Right lung (tissue), 5 donors: ENCODE measurements around the gene PPM1H. TPM values are rescaled to one million over a fixed set of nuclear protein-coding genes. Genes with fewer than 3 reads are reported as not detected.

Experiments used
- DNase-seq, 2 donors: peaks; one replicate each; pipeline ENCODE4 v3.0.0-alpha.2; 2013
- polyA plus RNA-seq, 5 donors: library from polyadenylated mRNA; unstranded; fragments of 120-200 nt; gene quantifications; one replicate each; pipeline versions ENCODE4 v1.2.1 to v1.2.3, GENCODE V29; 2013; ENCODE audit warnings: inconsistent platforms in 1 of 5, low replicate concordance in 1 of 5; ENCODE audit not compliant: insufficient read length in 5 of 5, insufficient read depth in 1 of 5

The PPM1H gene
- polyA plus RNA-seq, 5 donors: 5.3 to 13.0 (median 8.5) TPM

- DNase-seq: peak; percentile 40 to 58
Measured at GRCh38 chr12:62714774-62715721, 219.9 kb downstream of the PPM1H start.

DNA sequence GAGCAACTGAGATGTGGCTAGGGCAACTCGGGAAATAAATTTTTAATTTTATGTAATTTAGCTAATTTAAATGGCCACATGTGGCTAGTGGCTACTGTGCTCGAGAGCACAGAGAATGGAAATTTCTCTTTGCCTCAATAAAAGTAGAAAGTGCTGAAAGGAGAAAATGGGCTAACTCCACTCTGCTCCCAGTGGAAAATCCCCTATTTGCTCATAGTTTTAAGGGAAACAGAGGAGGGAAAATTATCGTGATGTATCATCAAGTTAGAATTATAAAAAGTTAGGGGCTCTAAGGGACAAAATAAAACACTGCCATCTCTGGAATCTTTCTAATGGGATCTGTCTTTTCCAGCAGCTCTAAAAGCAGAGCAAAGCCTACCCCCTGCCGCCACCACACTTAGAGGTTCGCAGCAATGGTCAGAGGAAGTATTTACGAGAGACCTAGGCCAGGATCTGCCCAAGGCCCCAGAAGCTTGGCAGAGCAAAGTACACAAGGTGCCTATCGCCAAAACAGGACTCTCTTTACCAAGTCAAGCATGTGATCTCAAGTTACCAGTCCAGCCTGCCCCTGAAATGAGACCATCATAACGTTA lies 220.7 kb downstream of the PPM1H start:
- DNase-seq: no peak

GRCh38 chr12:62713723-62714122 lies 221.2 kb downstream of the PPM1H start:
- DNase-seq: no peak

DNA sequence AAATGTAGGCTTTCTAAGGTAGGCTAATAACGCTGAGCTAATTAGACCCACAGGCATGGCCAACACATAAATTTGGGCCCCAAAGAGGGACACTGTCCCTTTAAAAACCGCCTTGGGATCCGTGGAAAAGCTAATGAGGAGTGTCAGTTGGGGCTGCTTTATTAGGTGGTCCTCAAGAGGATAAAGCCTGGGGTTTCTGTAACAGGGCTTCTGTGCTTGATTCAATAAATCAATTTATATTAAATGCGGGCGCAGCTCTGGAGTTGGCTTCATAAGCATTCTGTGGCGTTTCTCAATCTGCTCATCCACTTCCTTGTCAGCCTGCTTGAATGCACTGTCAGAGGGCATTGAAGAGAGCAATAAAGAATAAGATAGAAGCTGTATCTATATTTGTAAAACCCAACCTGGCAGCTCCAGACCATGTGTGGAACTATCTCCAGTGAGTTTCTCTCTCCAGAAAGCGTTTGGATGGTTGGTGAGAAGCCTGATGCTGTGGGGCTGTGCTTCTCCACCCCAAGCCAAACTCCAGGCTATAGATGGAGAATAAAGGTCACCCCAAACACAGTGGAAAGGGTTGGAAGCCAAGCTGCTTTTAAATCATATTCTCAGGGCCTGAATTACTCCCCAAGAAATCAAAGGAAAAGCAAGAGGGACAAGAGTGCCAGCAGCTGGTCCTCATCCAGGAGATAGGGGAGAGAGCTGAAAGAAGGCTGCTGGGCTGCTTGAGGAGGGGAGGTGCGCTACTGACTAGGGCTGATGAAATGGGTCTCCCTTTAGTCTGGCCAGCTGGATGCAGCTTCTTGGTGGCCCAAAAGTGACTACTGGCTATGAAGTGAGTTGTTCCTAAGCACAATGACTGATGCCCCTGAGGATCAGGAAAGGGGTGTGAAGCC lies 222.0 kb downstream of the PPM1H start:
- DNase-seq: no peak

DNA sequence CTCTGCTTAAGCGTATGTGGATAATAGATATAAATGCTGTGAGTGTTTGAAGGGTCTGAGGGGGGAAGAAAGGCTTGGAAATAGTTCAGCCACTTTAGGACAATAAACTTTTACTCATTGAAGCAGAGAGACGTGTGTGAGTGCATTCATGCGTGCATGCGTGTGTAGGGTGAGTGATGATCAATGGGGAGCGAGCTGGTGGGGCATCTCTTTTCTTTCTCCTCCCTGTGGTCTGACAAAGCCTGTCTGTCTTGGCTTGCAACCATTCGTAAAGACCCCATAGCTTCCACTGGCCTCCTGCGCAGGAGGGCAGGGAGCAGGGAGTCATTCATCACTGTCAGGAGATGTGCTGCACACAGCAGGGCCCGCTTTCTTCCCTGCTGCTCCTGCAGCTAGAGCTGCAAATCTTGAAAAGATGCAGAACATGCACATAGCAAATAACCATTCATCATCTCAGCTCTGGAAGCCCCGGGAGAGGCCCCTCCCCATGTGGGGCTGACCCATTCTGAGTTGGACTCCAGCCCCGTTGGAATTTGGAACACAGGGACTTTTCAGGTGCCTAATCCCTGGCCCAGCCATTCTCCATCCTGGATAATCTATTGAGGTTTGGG lies 223.2 kb downstream of the PPM1H start:
- DNase-seq: no peak

GRCh38 chr12:62709311-62709710 lies 225.6 kb downstream of the PPM1H start:
- no peak for DNase-seq

DNA sequence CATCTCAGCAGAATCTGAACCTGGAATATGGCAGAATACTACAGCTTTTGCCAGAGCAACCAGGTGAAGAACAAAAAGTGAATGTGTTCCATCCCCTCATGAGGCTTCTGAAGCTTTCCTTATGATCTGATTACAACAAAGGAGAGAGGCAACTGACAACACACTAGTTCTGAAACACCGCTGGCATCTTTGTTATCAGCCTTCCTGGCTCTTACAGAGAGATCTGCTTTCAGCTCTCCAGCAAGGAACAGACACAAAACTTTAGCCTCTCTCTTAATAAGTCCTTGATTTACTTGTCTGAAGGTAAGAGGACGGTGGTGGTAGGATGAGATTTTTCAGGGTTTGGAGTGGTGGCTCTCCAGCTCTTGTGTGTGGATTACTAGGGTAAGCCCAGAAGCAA lies 227.0 kb downstream of the PPM1H start:
- DNase-seq: no peak

DNA sequence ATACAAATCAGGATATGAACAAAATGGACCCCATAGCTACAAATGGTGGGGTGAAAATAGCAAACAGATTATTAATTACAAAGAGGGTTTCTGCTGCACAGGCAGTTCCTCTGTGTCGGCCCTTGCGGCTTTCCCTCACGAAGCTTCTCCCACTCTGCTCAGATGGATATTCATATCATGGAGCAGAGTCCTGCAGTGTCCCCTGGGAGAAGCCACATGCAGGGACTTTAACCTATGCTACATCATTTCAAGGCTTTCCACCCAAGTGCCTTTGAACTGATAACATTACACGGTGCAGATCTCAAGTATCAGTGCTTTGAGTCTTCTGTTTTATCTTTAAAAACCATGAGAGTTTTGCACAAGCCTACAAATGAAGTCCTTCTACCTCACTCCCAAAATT lies 229.1 kb downstream of the PPM1H start:
- DNase-seq: no peak

- no peak for DNase-seq
Measured at GRCh38 chr12:62703011-62703380, 232.0 kb downstream of the PPM1H start.

GRCh38 chr12:62701492-62701891 lies 233.5 kb downstream of the PPM1H start:
- no peak for DNase-seq

DNA sequence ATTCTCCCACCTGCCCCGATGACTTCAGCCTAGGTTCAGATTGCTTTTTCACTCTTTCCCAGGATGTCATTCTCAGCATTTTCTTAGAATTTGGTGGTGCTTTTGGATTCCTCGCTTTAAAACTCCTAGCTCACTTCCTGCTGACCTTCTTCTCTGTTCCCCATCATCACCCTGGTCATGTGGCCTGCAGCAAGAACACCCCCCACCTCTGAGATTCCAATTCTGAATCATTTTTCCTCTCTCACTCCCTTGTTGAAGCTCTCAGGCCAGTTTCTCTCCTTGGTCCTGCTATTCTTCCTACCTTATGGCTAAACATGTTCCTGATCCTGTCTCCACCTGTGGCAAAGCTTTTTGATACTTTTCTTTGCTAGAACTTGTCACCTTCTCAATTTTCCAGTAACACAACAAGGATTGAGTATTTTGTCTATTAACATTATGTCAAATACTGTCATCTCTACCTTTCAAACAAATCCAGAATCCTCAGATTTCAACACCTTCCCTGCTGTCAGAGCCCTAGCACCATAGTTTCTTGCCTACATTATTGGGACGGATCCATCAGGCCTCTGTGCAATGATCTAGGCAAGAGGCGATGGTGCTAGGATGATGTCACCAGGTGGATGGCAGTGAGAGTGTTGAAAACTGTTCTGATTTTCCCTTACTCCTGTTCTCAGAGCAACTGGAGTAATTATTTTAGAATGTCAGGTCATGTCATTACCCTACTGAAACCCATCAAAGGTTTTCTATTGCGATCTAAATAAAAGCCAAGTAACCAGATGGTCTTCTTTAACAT lies 234.7 kb downstream of the PPM1H start:
- no peak for DNase-seq

GRCh38 chr12:62698701-62699101 lies 236.2 kb downstream of the PPM1H start:
- no peak for DNase-seq

DNA sequence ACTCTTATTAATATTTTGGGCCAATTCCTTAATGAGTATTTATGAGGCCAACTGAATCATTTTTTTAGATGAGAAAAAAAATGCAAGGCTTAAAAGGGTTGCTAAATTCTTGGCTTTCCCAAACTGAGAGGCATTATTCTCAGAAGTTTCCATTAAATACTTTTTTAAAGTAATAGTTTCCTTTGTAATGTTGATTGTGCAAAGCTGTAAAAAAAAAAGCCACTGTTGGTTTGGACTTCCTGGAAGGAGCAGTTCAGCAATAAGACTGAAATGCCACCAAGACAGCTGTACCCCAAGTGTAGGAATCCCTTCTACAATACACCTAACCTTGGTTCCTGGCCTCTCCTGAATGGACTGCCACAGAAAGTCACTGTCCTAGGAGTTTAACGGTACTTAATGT lies 237.1 kb downstream of the PPM1H start:
- DNase-seq: no peak

- no peak for DNase-seq
Measured at GRCh38 chr12:62695696-62696095, 239.3 kb downstream of the PPM1H start.

DNA sequence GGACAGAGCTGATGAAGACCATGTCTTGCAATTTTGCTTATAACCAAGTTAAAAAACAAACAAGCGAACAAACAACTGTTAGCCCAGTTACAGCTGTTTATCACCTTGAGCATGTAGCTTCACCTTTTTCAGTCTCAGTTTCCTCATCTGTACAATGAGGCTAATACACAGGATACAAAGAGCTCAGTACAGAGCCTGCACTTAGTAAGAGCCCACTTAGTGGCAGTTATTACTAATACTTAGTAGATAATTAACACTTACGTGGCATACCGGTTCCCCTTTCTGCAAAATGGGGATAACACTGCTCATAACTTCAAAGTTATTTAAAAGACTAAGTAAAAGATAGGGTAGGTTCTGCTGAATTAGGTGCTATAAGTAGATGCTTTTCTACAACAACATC lies 240.3 kb downstream of the PPM1H start:
- no peak for DNase-seq

- no peak for DNase-seq
Measured at GRCh38 chr12:62694116-62694515, 240.8 kb downstream of the PPM1H start.

DNA sequence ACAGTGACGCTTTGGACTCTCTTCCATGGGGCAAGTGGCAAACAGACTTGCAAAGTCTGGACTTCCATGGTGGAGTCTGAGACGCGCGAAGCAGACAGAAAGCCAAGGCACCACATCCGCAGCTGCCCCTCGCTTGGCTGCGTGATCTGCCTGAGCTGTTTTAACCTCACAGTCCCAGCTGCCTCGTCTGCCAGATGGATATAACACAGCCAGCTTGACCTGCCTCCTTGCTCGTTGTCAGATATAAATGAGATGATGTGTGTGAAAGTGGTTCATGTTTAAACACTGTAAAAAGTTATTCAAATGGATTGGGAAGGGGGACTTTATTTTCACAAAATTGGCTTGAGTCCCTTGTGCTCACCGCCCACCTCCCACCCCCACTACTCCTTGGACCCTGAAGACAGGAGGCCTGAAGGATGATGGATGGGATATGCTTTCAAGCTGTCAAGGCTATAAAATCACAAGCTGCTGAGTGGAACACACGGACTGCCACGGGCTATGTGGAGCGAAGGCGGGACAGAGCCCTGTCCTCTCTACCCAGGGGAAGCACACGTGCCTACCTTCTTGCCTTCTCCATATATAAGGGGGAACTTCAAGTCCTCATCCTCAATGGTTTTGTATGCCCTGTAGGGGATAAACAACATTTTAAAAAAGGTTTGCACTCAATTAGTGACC lies 241.4 kb downstream of the PPM1H start:
- DNase-seq: no peak

- DNase-seq: no peak
Measured at GRCh38 chr12:62692884-62693283, 242.1 kb downstream of the PPM1H start.

- no peak for DNase-seq
Measured at GRCh38 chr12:62691309-62691708, 243.6 kb downstream of the PPM1H start.

- DNase-seq: no peak
Measured at GRCh38 chr12:62689042-62689839, 245.7 kb downstream of the PPM1H start.
